Measurements from ENCODE around the gene MMP20. TPM values are rescaled to one million over a fixed set of nuclear protein-coding genes. Genes with fewer than 3 reads are reported as not detected.

The MMP20 gene
- total RNA-seq, 1 experiment from 2014 or later, result not detected

Other genes starting within 250 kb of the MMP20 start
- gene TMEM123, start 172.6 kb downstream of the MMP20 start, total RNA-seq (2014; rRNA removed; shearing (Covaris generic)), result 196 and 263 TPM in 2 replicates
- 0.34 TPM in 1 of 2 replicates, not detected in the other for gene MMP7, start 94.6 kb downstream of the MMP20 start, total RNA-seq (2014; rRNA removed; shearing (Covaris generic))
- gene MMP27, start 80.4 kb upstream of the MMP20 start, total RNA-seq (2014; rRNA removed; shearing (Covaris generic)), result not detected in 2 replicates
- not detected in 2 replicates for gene MMP8, start 99.6 kb upstream of the MMP20 start, total RNA-seq (2014; rRNA removed; shearing (Covaris generic))
- gene MMP10, start 155.3 kb upstream of the MMP20 start, total RNA-seq (2014; rRNA removed; shearing (Covaris generic)), result 0.63 TPM in 1 of 2 replicates, not detected in the other
- gene MMP1, start 172.8 kb upstream of the MMP20 start, total RNA-seq (2014; rRNA removed; shearing (Covaris generic)), result 0.29 and 1.1 TPM in 2 replicates
- 0.32 and 0.60 TPM in 2 replicates for gene MMP3, start 218.3 kb upstream of the MMP20 start, total RNA-seq (2014; rRNA removed; shearing (Covaris generic))
- 0.05 TPM in 1 of 2 replicates, not detected in the other for gene MMP12, start 249.7 kb upstream of the MMP20 start, total RNA-seq (2014; rRNA removed; shearing (Covaris generic))